ENCODE data around the gene RING1.

- TF ChIP-seq, protein P1, sequence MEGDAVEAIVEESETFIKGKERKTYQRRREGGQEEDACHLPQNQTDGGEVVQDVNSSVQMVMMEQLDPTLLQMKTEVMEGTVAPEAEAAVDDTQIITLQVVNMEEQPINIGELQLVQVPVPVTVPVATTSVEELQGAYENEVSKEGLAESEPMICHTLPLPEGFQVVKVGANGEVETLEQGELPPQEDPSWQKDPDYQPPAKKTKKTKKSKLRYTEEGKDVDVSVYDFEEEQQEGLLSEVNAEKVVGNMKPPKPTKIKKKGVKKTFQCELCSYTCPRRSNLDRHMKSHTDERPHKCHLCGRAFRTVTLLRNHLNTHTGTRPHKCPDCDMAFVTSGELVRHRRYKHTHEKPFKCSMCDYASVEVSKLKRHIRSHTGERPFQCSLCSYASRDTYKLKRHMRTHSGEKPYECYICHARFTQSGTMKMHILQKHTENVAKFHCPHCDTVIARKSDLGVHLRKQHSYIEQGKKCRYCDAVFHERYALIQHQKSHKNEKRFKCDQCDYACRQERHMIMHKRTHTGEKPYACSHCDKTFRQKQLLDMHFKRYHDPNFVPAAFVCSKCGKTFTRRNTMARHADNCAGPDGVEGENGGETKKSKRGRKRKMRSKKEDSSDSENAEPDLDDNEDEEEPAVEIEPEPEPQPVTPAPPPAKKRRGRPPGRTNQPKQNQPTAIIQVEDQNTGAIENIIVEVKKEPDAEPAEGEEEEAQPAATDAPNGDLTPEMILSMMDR (IDR thresholded peaks at IDR 0.05), result no peak
- no peak for TF ChIP-seq POLR2A (IDR thresholded peaks at IDR 0.05)
These were observed 1.3 kb upstream of the RING1 start for GRCh38 chr6:33206864-33207551.
